Stomach (tissue), 4 donors: ENCODE measurements around the gene SLC12A7.

Experiments
- EP300 ChIP-seq: sonication (generic); formaldehyde crosslinking; IDR thresholded peaks from one replicate; pipeline ENCODE4 v1.6.1; 2017; ENCODE audit warnings: antibody characterized with exemption
- POLR2A ChIP-seq, 4 donors: fragments of 450-650 bp; IDR thresholded peaks; one replicate each; pipeline ENCODE4 v1.6.1; 2016; ENCODE audit warnings: antibody characterized with exemption in 4 of 4, control low read depth in 2 of 4, mild to moderate bottlenecking in 1 of 4, moderate library complexity in 1 of 4
- POLR2AphosphoS5 ChIP-seq, 3 donors: sonication (generic); formaldehyde crosslinking; IDR thresholded peaks; one replicate each; pipeline ENCODE4 v1.6.1; 2016; ENCODE audit warnings: antibody characterized with exemption in 3 of 3
- TF ChIP-seq, protein P1 (sequence below), 7 experiments: fragments of 450-650 bp in 4 of 7; fragments of 200-600 bp in 3 of 7; sonication (generic) in 3 of 7; IDR thresholded peaks; one replicate each; pipeline ENCODE4 v1.5.1; 2016 to 2019; ENCODE audit warnings: antibody characterized with exemption in 7 of 7, control low read depth in 2 of 7, mild to moderate bottlenecking in 1 of 7

DNA sequence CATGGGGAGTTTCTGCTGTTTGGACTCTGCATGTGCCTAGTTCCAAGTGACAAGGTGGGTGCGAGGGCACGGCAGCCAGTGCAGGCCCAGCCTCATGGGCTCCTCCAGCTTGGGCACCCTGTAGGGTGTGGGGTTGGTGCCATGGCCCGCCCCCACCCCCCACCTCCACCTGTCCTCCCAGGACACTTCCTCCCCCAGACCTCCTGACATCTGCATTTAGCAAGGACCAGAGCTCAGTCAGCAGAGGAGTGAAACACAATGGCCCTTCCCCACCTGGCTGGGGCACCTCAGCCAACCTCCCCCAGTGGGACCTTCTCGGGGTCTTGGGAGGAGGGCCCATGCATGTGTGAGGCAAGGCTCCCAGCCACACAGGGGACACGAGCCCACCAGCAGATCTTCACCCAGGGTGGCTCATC, 105.2 kb downstream of the SLC12A7 start:
- TF ChIP-seq, protein P1, sequence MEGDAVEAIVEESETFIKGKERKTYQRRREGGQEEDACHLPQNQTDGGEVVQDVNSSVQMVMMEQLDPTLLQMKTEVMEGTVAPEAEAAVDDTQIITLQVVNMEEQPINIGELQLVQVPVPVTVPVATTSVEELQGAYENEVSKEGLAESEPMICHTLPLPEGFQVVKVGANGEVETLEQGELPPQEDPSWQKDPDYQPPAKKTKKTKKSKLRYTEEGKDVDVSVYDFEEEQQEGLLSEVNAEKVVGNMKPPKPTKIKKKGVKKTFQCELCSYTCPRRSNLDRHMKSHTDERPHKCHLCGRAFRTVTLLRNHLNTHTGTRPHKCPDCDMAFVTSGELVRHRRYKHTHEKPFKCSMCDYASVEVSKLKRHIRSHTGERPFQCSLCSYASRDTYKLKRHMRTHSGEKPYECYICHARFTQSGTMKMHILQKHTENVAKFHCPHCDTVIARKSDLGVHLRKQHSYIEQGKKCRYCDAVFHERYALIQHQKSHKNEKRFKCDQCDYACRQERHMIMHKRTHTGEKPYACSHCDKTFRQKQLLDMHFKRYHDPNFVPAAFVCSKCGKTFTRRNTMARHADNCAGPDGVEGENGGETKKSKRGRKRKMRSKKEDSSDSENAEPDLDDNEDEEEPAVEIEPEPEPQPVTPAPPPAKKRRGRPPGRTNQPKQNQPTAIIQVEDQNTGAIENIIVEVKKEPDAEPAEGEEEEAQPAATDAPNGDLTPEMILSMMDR (IDR thresholded peaks at IDR 0.05), result no peak
- TF ChIP-seq POLR2A (IDR thresholded peaks at IDR 0.05) (no peak), POLR2AphosphoS5 (IDR thresholded peaks at IDR 0.05) (no peak), EP300 (no peak)
